Neutrophil (primary cell): ENCODE results near the gene GRID2.

Experiments
- H3K27ac ChIP-seq: fragments of 200-600 bp; sonication (generic); 2 replicates; pipeline ENCODE4 v1.5.1; 2016; ENCODE audit warnings: mild to moderate bottlenecking, moderate library complexity
- H3K27me3 ChIP-seq: fragments of 200-600 bp; sonication (generic); 2 replicates; pipeline ENCODE4 v1.6.0; 2016; ENCODE audit warnings: mild to moderate bottlenecking
- H3K36me3 ChIP-seq: fragments of 200-600 bp; sonication (generic); 2 replicates; pipeline ENCODE4 v1.5.1; 2017
- H3K4me1 ChIP-seq, 2 experiments: fragments of 200-600 bp in 1 of 2; sonication (generic) in 1 of 2; 1 replicate in 1 of 2; 2 replicates in 1 of 2; pipeline versions ENCODE4 v1.5.1 to v1.6.1; 2013 to 2016; ENCODE audit warnings: low read depth in 1 of 2, low read length in 1 of 2, mild to moderate bottlenecking in 1 of 2, moderate library complexity in 1 of 2; ENCODE audit not compliant: control insufficient read depth in 1 of 2, insufficient read depth in 1 of 2
- H3K4me3 ChIP-seq, 2 experiments: fragments of 200-600 bp in 1 of 2; sonication (generic) in 1 of 2; 1 replicate in 1 of 2; 2 replicates in 1 of 2; pipeline ENCODE4 v1.5.1; 2013 to 2016; ENCODE audit warnings: low read depth in 1 of 2, low read length in 1 of 2, mild to moderate bottlenecking in 1 of 2, moderate library complexity in 1 of 2
- H3K9me3 ChIP-seq: fragments of 200-600 bp; sonication (generic); 2 replicates; pipeline ENCODE4 v1.5.1; 2016
- CTCF ChIP-seq: fragments of 200-600 bp; sonication (generic); IDR thresholded peaks from 2 replicates; pipeline ENCODE4 v1.5.1; 2016; ENCODE audit warnings: antibody characterized with exemption

Gene GRID2

GRCh38 chr4:92497141-92497540 is 193.4 kb downstream of the GRID2 start:
- H3K9me3 ChIP-seq, result no peaks in the 10 kb centered on the region
- no peak overlapping the region for H3K27ac ChIP-seq
- H3K27me3 ChIP-seq, result no peaks in the 10 kb centered on the region
- no peak overlapping the region for H3K4me3 ChIP-seq
- TF ChIP-seq CTCF, result no peak
- H3K4me1 ChIP-seq, result no peaks in the 10 kb centered on the region
- no peaks in the 10 kb centered on the region for H3K36me3 ChIP-seq

GRCh38 chr4:92501456-92501855 is 197.7 kb downstream of the GRID2 start:
- H3K27ac ChIP-seq, result no peak overlapping the region
- no peaks in the 10 kb centered on the region for H3K4me1 ChIP-seq
- no peaks in the 10 kb centered on the region for H3K9me3 ChIP-seq
- no peak for TF ChIP-seq CTCF
- no peak overlapping the region for H3K4me3 ChIP-seq
- no peaks in the 10 kb centered on the region for H3K36me3 ChIP-seq
- H3K27me3 ChIP-seq, result no peaks in the 10 kb centered on the region

- H3K4me3 ChIP-seq, result no peak overlapping the region
- TF ChIP-seq CTCF, result no peak
- no peaks in the 10 kb centered on the region for H3K4me1 ChIP-seq
- H3K27me3 ChIP-seq, result no peaks in the 10 kb centered on the region
- no peak overlapping the region for H3K27ac ChIP-seq
- H3K9me3 ChIP-seq, result no peaks in the 10 kb centered on the region
- H3K36me3 ChIP-seq, result no peaks in the 10 kb centered on the region
Observed at GRCh38 chr4:92506933-92507332, 203.2 kb downstream of the GRID2 start.

GRCh38 chr4:92514627-92515026 is 210.9 kb downstream of the GRID2 start:
- Histone ChIP-seq H3K4me1 (no peaks in the 10 kb centered on the region), H3K36me3 (no peaks in the 10 kb centered on the region), H3K27ac (no peak overlapping the region), H3K4me3 (no peak overlapping the region), H3K9me3 (no peaks in the 10 kb centered on the region), H3K27me3 (no peaks in the 10 kb centered on the region)
- no peak for TF ChIP-seq CTCF

GRCh38 chr4:92516450-92516849 is 212.7 kb downstream of the GRID2 start:
- Histone ChIP-seq H3K4me1 (no peaks in the 10 kb centered on the region), H3K4me3 (no peak overlapping the region), H3K9me3 (no peaks in the 10 kb centered on the region), H3K27ac (no peak overlapping the region), H3K36me3 (no peaks in the 10 kb centered on the region), H3K27me3 (no peaks in the 10 kb centered on the region)
- no peak for TF ChIP-seq CTCF

- Histone ChIP-seq H3K4me1 (no peaks in the 10 kb centered on the region), H3K27me3 (no peaks in the 10 kb centered on the region), H3K27ac (no peak overlapping the region), H3K9me3 (no peaks in the 10 kb centered on the region), H3K36me3 (no peaks in the 10 kb centered on the region), H3K4me3 (no peak overlapping the region)
- no peak for TF ChIP-seq CTCF
Observed at GRCh38 chr4:92519727-92520126, 216.0 kb downstream of the GRID2 start.
